Peyer's patch (tissue), 4 donors: ENCODE data around the gene PSMD2.

Experiments used
- POLR2A ChIP-seq, 2 donors: fragments of 450-650 bp; IDR thresholded peaks; one replicate each; pipeline ENCODE4 v1.5.1; 2017; ENCODE audit warnings: antibody characterized with exemption in 2 of 2, mild to moderate bottlenecking in 2 of 2, moderate library complexity in 2 of 2
- TF ChIP-seq, protein P1 (sequence below), 6 experiments: fragments of 450-650 bp in 4 of 6; fragments of 200-600 bp in 2 of 6; sonication (generic) in 1 of 6; IDR thresholded peaks; one replicate each; pipeline ENCODE4 v1.5.1; 2017 to 2019; ENCODE audit warnings: antibody characterized with exemption in 6 of 6, mild to moderate bottlenecking in 3 of 6, moderate library complexity in 1 of 6

DNA sequence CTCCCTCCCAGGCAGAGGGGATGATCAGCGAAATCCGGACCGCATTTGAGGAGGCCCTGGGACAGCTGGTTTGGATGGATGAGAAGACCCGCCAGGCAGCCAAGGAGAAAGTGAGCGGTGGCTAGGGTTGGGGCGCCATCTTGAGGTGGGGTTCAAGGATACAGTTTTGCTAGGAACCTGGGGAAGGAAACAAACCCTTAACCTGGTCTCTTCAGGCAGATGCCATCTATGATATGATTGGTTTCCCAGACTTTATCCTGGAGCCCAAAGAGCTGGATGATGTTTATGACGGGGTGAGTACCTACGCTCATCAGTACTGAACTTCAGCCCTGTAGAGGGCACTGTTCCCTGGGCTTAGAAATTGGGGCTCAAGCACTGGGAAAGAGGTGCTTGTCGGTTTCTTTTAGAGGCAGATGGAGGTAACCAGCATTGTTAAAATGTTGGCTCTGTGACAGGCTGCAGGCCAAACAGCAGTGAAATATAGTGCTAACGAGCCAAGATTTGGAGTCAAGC lies 9.6 kb upstream of the PSMD2 start:
- no peak for TF ChIP-seq POLR2A (IDR thresholded peaks at IDR 0.05)
- TF ChIP-seq, protein P1, sequence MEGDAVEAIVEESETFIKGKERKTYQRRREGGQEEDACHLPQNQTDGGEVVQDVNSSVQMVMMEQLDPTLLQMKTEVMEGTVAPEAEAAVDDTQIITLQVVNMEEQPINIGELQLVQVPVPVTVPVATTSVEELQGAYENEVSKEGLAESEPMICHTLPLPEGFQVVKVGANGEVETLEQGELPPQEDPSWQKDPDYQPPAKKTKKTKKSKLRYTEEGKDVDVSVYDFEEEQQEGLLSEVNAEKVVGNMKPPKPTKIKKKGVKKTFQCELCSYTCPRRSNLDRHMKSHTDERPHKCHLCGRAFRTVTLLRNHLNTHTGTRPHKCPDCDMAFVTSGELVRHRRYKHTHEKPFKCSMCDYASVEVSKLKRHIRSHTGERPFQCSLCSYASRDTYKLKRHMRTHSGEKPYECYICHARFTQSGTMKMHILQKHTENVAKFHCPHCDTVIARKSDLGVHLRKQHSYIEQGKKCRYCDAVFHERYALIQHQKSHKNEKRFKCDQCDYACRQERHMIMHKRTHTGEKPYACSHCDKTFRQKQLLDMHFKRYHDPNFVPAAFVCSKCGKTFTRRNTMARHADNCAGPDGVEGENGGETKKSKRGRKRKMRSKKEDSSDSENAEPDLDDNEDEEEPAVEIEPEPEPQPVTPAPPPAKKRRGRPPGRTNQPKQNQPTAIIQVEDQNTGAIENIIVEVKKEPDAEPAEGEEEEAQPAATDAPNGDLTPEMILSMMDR (IDR thresholded peaks at IDR 0.05), result peak in 5 of 6 experiments; percentile 1 to 56 (median 52)
